ENCODE results near the gene PHF2.

DNA sequence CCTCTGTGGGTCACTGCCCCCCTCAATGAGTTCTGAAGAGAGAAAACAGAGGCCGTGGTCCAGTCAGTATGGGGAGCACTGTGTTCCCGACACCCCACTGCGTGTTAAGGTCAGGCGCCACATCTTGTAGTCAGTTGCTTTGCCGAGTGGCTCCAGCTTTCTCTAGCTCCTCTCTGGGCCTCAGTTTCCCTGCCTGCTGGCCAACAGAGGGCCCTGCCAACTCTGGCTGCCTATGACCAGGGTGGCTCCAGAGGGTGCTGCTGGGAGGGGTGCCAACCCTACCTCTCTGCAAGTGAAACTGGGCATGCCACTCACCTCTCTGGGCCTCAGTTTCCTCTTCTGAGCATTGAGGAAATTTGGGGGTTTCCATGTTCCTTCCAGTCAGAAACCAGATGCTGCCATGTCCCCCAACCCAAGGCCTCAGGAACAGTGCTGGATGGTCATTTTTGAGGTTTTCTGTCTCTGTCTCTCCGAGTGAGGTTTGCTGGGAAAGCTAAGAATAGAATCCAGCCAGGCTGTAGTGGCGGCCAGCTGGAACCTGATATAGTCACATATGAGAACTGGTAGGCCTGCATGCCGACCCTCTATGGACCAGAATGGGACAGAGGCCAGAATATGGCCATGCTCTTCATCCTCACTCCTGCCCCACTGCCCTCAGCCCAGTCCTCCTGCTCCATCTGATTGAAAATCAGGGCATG lies 132.1 kb downstream of the PHF2 start:
- TF ChIP-seq, protein P1, sequence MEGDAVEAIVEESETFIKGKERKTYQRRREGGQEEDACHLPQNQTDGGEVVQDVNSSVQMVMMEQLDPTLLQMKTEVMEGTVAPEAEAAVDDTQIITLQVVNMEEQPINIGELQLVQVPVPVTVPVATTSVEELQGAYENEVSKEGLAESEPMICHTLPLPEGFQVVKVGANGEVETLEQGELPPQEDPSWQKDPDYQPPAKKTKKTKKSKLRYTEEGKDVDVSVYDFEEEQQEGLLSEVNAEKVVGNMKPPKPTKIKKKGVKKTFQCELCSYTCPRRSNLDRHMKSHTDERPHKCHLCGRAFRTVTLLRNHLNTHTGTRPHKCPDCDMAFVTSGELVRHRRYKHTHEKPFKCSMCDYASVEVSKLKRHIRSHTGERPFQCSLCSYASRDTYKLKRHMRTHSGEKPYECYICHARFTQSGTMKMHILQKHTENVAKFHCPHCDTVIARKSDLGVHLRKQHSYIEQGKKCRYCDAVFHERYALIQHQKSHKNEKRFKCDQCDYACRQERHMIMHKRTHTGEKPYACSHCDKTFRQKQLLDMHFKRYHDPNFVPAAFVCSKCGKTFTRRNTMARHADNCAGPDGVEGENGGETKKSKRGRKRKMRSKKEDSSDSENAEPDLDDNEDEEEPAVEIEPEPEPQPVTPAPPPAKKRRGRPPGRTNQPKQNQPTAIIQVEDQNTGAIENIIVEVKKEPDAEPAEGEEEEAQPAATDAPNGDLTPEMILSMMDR (IDR thresholded peaks at IDR 0.05) = no peak
- TF ChIP-seq POLR2AphosphoS5 (IDR thresholded peaks at IDR 0.05) = no peak
- TF ChIP-seq POLR2A (IDR thresholded peaks at IDR 0.05) = no peak

Measured in sigmoid colon (tissue), 4 donors.